ENCODE results near the gene IL22RA1.

The IL22RA1 gene

DNA sequence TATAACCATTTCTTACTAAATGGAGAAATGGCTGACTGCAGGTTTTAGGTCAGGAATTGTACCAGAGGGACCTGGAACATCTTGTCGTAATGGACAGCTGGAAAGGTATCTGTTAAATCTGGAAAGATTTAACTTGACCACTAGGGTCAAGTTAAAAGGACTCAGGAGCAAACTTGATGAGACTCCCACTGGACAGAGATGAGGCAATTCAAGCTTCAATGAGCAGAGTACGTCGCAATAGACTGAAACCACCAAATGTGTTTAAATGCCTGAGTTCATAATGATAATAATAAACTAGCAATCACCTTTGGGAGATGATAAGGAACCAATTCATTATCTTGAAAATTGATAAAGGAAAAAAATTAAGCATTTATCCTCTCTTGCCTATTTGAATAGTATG, 35.5 kb upstream of the IL22RA1 start:
- Histone ChIP-seq H2AFZ (ENCODE audit: low read length) (no peak overlapping the region), H3K14ac (ENCODE audit: low read length) (no peak overlapping the region), H2BK12ac (ENCODE audit: low read length) (no peak overlapping the region), H2BK120ac (ENCODE audit: low read depth, low read length) (no peak overlapping the region), H4K91ac (ENCODE audit: low read depth, low read length, poor library complexity) (no peak overlapping the region), H3K4me1 (ENCODE audit: control insufficient read depth in 2 of 2, insufficient read depth in 1 of 2, low read depth in 1 of 2, low read length in 2 of 2) (no peaks in the 10 kb centered on the region), H3K9ac (ENCODE audit: low read depth, low read length, poor library complexity) (no peak overlapping the region), H4K8ac (ENCODE audit: low read depth, low read length) (no peak overlapping the region), H3K4me3 (ENCODE audit: low read length in 2 of 2) (no peak overlapping the region), H3K23ac (ENCODE audit: low read depth, low read length, poor library complexity) (no peak overlapping the region), H3K36me3 (replicated peaks in 1 of 2; ENCODE audit: control insufficient read depth in 2 of 2, insufficient read depth in 2 of 2, low read length in 2 of 2) (no peaks in the 10 kb centered on the region), H2BK5ac (ENCODE audit: low read length) (no peak overlapping the region), H2BK15ac (ENCODE audit: low read length) (no peak overlapping the region), H3K27me3 (ENCODE audit: control insufficient read depth in 3 of 3, insufficient read depth in 3 of 3, low read depth in 1 of 3, low read length in 3 of 3) (no peaks in the 10 kb centered on the region), H3K4ac (ENCODE audit: low read length) (no peak overlapping the region), H3K4me2 (ENCODE audit: insufficient read depth, low read length, poor library complexity, severe bottlenecking) (no peak overlapping the region), H2AK5ac (ENCODE audit: low read depth, low read length) (no peak overlapping the region), H3K27ac (replicated peaks; ENCODE audit: low read length) (no peak overlapping the region), H3K18ac (ENCODE audit: low read length) (no peak overlapping the region), H3K79me1 (ENCODE audit: low read depth, low read length) (no peaks in the 10 kb centered on the region), H3K9me3 (replicated peaks in 1 of 2; ENCODE audit: control insufficient read depth in 2 of 2, insufficient read depth in 1 of 2, low read depth in 1 of 2, low read length in 2 of 2) (no peaks in the 10 kb centered on the region)
- WGBS, 2 donors (ENCODE audit: extremely low coverage in 2 of 2, insufficient read length in 2 of 2, insufficient replicate concordance in 1 of 2): no CpG with 5 or more reads among the region's 3 CpGs
- no peak for DNase-seq (ENCODE audit: low spot score)

DNA sequence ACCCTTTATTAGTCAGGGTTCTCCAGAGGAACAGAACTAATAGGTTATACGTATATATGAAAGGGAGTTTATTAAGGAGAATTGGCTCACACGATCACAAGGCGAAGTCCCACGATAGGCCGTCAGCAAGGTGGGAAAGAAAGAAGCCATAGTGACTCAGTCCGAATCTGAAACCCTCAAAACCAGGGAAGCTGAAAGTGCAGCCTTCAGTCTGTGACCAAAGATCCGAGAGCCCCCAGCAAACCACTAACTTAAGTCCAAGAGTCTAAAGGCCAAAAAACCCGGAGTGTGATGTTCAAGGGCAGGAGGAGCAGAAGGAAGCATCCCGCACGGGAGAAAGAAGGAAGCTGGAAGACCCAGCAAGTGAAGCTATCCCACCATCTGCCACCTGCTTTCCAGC, 34.2 kb upstream of the IL22RA1 start:
- Histone ChIP-seq H3K9me3 (replicated peaks in 1 of 2; ENCODE audit: control insufficient read depth in 2 of 2, insufficient read depth in 1 of 2, low read depth in 1 of 2, low read length in 2 of 2) (peaks cover 0 to 2% of the 10 kb centered on the region in 2 donors), H3K27ac (replicated peaks; ENCODE audit: low read length) (no peak overlapping the region), H3K4me2 (ENCODE audit: insufficient read depth, low read length, poor library complexity, severe bottlenecking) (no peak overlapping the region), H2BK5ac (ENCODE audit: low read length) (no peak overlapping the region), H2BK15ac (ENCODE audit: low read length) (no peak overlapping the region), H3K14ac (ENCODE audit: low read length) (no peak overlapping the region), H3K4ac (ENCODE audit: low read length) (no peak overlapping the region), H3K18ac (ENCODE audit: low read length) (no peak overlapping the region), H2BK12ac (ENCODE audit: low read length) (no peak overlapping the region), H3K36me3 (replicated peaks in 1 of 2; ENCODE audit: control insufficient read depth in 2 of 2, insufficient read depth in 2 of 2, low read length in 2 of 2) (no peaks in the 10 kb centered on the region), H3K79me1 (ENCODE audit: low read depth, low read length) (no peaks in the 10 kb centered on the region), H2AK5ac (ENCODE audit: low read depth, low read length) (no peak overlapping the region), H3K9ac (ENCODE audit: low read depth, low read length, poor library complexity) (no peak overlapping the region), H3K27me3 (ENCODE audit: control insufficient read depth in 3 of 3, insufficient read depth in 3 of 3, low read depth in 1 of 3, low read length in 3 of 3) (no peaks in the 10 kb centered on the region), H4K8ac (ENCODE audit: low read depth, low read length) (no peak overlapping the region), H3K4me3 (ENCODE audit: low read length in 2 of 2) (no peak overlapping the region), H2AFZ (ENCODE audit: low read length) (no peak overlapping the region), H3K4me1 (ENCODE audit: control insufficient read depth in 2 of 2, insufficient read depth in 1 of 2, low read depth in 1 of 2, low read length in 2 of 2) (no peaks in the 10 kb centered on the region), H4K91ac (ENCODE audit: low read depth, low read length, poor library complexity) (no peak overlapping the region), H3K23ac (ENCODE audit: low read depth, low read length, poor library complexity) (no peak overlapping the region), H2BK120ac (ENCODE audit: low read depth, low read length) (no peak overlapping the region)
- no CpG with 5 or more reads among the region's 10 CpGs for WGBS, 2 donors (ENCODE audit: extremely low coverage in 2 of 2, insufficient read length in 2 of 2, insufficient replicate concordance in 1 of 2)
- no peak for DNase-seq (ENCODE audit: low spot score)

DNA sequence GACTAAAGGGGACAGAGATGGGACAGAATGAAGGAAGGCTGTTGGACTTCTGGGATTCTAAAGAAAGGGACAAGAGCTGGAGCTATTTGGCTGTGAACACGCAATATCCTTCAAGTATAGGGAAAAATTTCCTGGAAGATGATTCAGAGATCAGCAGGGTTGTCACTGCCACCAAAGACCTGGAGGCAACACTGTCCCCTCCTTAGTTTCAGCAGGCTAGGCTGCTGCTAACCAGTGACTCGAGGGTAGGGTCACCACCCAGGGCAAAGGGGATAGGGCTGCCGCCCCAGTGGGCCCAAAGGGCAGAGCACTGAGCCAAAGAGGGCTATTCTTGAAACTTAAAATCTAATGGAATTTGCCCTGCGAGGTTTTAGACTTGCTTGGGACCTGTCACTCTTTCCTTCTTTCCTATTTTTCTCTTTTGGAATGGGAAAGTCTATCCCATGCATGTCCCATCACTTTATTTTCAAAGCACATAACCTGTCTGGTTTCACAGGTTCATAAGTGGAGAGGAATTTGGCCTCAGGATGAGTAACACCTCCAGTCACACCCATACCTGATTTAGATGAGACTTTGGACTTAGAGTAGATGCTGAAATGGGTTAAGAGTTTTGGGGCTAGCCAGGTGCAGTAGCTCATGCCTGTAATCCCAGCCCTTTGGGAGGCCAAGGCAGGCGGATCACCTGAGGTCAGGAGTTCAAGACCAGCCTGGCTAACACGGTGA, 32.3 kb upstream of the IL22RA1 start:
- WGBS, 2 donors (ENCODE audit: extremely low coverage in 2 of 2, insufficient read length in 2 of 2, insufficient replicate concordance in 1 of 2): no CpG with 5 or more reads among the region's 6 CpGs
- H3K9me3 ChIP-seq (replicated peaks in 1 of 2; ENCODE audit: control insufficient read depth in 2 of 2, insufficient read depth in 1 of 2, low read depth in 1 of 2, low read length in 2 of 2): peaks cover 0 to 2% of the 10 kb centered on the region in 2 donors

DNA sequence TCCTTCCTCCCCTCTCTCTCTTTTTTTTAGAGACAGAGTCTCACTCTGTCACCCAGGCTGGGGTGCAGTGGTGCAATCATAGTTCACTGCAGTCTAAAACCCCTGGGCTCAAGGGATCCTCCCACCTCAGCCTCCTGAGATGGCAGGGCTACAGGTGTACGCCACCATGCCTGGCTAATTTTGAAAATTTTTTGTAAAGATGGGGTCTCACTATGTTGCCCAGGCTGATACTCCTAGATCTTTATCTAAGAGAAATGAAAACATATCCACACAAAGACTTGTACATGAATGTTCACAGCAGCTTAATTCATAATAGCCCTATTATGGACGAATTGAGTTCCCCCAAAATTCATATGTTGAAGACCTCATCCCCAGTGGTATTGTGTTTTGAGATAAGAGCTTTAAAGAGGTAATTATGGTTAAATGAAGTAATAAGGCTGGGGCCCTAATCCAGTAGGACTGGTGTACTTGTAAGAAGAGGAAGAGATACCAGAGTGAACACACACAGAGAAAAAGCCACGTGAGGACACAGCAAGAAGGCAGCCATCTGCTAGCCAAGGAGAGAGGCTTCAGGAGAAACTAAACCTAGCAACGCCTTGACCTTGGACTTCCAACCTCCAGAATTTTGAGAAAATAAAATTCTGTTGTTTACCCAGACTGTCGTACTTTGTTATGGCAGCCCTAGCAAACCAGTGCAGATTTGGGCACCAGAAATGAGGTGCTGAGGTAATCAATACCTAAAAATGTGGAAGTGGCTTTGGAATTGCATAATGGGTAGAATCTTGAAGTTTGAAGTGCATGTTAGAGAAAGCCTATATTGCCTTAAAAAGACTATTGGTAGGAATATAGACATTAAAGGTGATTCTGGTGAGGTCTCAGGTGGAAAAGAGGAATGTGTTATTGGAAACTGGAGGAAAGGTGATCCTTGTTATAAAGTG, 31.0 kb upstream of the IL22RA1 start:
- H4K8ac ChIP-seq (ENCODE audit: low read depth, low read length): no peak overlapping the region
- no peaks in the 10 kb centered on the region for H3K36me3 ChIP-seq (replicated peaks in 1 of 2; ENCODE audit: control insufficient read depth in 2 of 2, insufficient read depth in 2 of 2, low read length in 2 of 2)
- WGBS, 2 donors (ENCODE audit: extremely low coverage in 2 of 2, insufficient read length in 2 of 2, insufficient replicate concordance in 1 of 2): no CpG with 5 or more reads among the region's 5 CpGs
- H3K18ac ChIP-seq (ENCODE audit: low read length): no peak overlapping the region
- no peak overlapping the region for H2BK5ac ChIP-seq (ENCODE audit: low read length)
- no peak overlapping the region for H3K14ac ChIP-seq (ENCODE audit: low read length)
- H3K79me1 ChIP-seq (ENCODE audit: low read depth, low read length): no peaks in the 10 kb centered on the region
- H4K91ac ChIP-seq (ENCODE audit: low read depth, low read length, poor library complexity): no peak overlapping the region
- no peak overlapping the region for H2BK120ac ChIP-seq (ENCODE audit: low read depth, low read length)
- no peaks in the 10 kb centered on the region for H3K4me1 ChIP-seq (ENCODE audit: control insufficient read depth in 2 of 2, insufficient read depth in 1 of 2, low read depth in 1 of 2, low read length in 2 of 2)
- H2AFZ ChIP-seq (ENCODE audit: low read length): no peak overlapping the region
- no peak overlapping the region for H3K4me2 ChIP-seq (ENCODE audit: insufficient read depth, low read length, poor library complexity, severe bottlenecking)
- H2BK15ac ChIP-seq (ENCODE audit: low read length): no peak overlapping the region
- no peak for DNase-seq (ENCODE audit: low spot score)
- no peak overlapping the region for H3K9ac ChIP-seq (ENCODE audit: low read depth, low read length, poor library complexity)
- no peaks in the 10 kb centered on the region for H3K27me3 ChIP-seq (ENCODE audit: control insufficient read depth in 3 of 3, insufficient read depth in 3 of 3, low read depth in 1 of 3, low read length in 3 of 3)
- H3K9me3 ChIP-seq (replicated peaks in 1 of 2; ENCODE audit: control insufficient read depth in 2 of 2, insufficient read depth in 1 of 2, low read depth in 1 of 2, low read length in 2 of 2): peaks cover 0 to 2% of the 10 kb centered on the region in 2 donors
- H3K4me3 ChIP-seq (ENCODE audit: low read length in 2 of 2): no peak overlapping the region
- no peak overlapping the region for H3K23ac ChIP-seq (ENCODE audit: low read depth, low read length, poor library complexity)
- H2AK5ac ChIP-seq (ENCODE audit: low read depth, low read length): no peak overlapping the region
- no peak overlapping the region for H3K27ac ChIP-seq (replicated peaks; ENCODE audit: low read length)
- H2BK12ac ChIP-seq (ENCODE audit: low read length): no peak overlapping the region
- H3K4ac ChIP-seq (ENCODE audit: low read length): no peak overlapping the region

More for the DNA sequence above, 32.3 kb upstream of the IL22RA1 start:
- Histone ChIP-seq H2BK120ac (ENCODE audit: low read depth, low read length) (no peak overlapping the region), H3K27ac (replicated peaks; ENCODE audit: low read length) (no peak overlapping the region), H3K23ac (ENCODE audit: low read depth, low read length, poor library complexity) (no peak overlapping the region), H3K18ac (ENCODE audit: low read length) (no peak overlapping the region), H3K79me1 (ENCODE audit: low read depth, low read length) (no peaks in the 10 kb centered on the region), H3K36me3 (replicated peaks in 1 of 2; ENCODE audit: control insufficient read depth in 2 of 2, insufficient read depth in 2 of 2, low read length in 2 of 2) (no peaks in the 10 kb centered on the region), H3K27me3 (ENCODE audit: control insufficient read depth in 3 of 3, insufficient read depth in 3 of 3, low read depth in 1 of 3, low read length in 3 of 3) (no peaks in the 10 kb centered on the region), H4K91ac (ENCODE audit: low read depth, low read length, poor library complexity) (no peak overlapping the region), H3K4me1 (ENCODE audit: control insufficient read depth in 2 of 2, insufficient read depth in 1 of 2, low read depth in 1 of 2, low read length in 2 of 2) (no peaks in the 10 kb centered on the region), H4K8ac (ENCODE audit: low read depth, low read length) (no peak overlapping the region), H3K4ac (ENCODE audit: low read length) (no peak overlapping the region), H3K9ac (ENCODE audit: low read depth, low read length, poor library complexity) (no peak overlapping the region), H2BK15ac (ENCODE audit: low read length) (no peak overlapping the region), H2BK12ac (ENCODE audit: low read length) (no peak overlapping the region), H2AK5ac (ENCODE audit: low read depth, low read length) (no peak overlapping the region), H3K4me2 (ENCODE audit: insufficient read depth, low read length, poor library complexity, severe bottlenecking) (no peak overlapping the region), H2AFZ (ENCODE audit: low read length) (no peak overlapping the region), H3K4me3 (ENCODE audit: low read length in 2 of 2) (no peak overlapping the region), H3K14ac (ENCODE audit: low read length) (no peak overlapping the region), H2BK5ac (ENCODE audit: low read length) (no peak overlapping the region)
- DNase-seq (ENCODE audit: low spot score): no peak

Data from neuronal stem cell (in vitro differentiated cells).